ENCODE data around the gene CFAP20.
"Not testable (repeated sequence)": the region's sequence is repeated elsewhere in the genome, so short reads cannot be mapped to it uniquely, and the experiment has no call there.

CFAP20 gene

GRCh38 chr16:58098207-58099096 is 30.7 kb downstream of the CFAP20 start:
- no peak for DNase-seq (ENCODE audit: low read depth in 2 of 2)

GRCh38 chr16:58096249-58096648 is 32.9 kb downstream of the CFAP20 start:
- no peak for DNase-seq (ENCODE audit: low read depth in 2 of 2)

- DNase-seq (ENCODE audit: low read depth in 2 of 2), result not testable (repeated sequence)
Measured at GRCh38 chr16:58095575-58095960, 33.6 kb downstream of the CFAP20 start.

GRCh38 chr16:58094791-58095574 is 34.2 kb downstream of the CFAP20 start:
- no peak for DNase-seq (ENCODE audit: low read depth in 2 of 2)

GRCh38 chr16:58094026-58094425 is 35.2 kb downstream of the CFAP20 start:
- no peak for DNase-seq (ENCODE audit: low read depth in 2 of 2)

GRCh38 chr16:58090396-58090795 is 38.8 kb downstream of the CFAP20 start:
- not testable (repeated sequence) for DNase-seq (ENCODE audit: low read depth in 2 of 2)

GRCh38 chr16:58088091-58088490 is 41.1 kb downstream of the CFAP20 start:
- DNase-seq (ENCODE audit: low read depth in 2 of 2), result no peak

- no peak for DNase-seq (ENCODE audit: low read depth in 2 of 2)
Measured at GRCh38 chr16:58087209-58087913, 41.8 kb downstream of the CFAP20 start.

- no peak for DNase-seq (ENCODE audit: low read depth in 2 of 2)
Measured at GRCh38 chr16:58086381-58087208, 42.6 kb downstream of the CFAP20 start.

- no peak for DNase-seq (ENCODE audit: low read depth in 2 of 2)
Measured at GRCh38 chr16:58085584-58086251, 43.5 kb downstream of the CFAP20 start.

GRCh38 chr16:58085171-58085570 is 44.0 kb downstream of the CFAP20 start:
- DNase-seq (ENCODE audit: low read depth in 2 of 2), result no peak

- DNase-seq (ENCODE audit: low read depth in 2 of 2), result no peak
Measured at GRCh38 chr16:58084635-58085034, 44.5 kb downstream of the CFAP20 start.

- DNase-seq (ENCODE audit: low read depth in 2 of 2), result no peak
Measured at GRCh38 chr16:58082381-58082780, 46.8 kb downstream of the CFAP20 start.

GRCh38 chr16:58080657-58081056 is 48.5 kb downstream of the CFAP20 start:
- DNase-seq (ENCODE audit: low read depth in 2 of 2), result not testable (repeated sequence)

GRCh38 chr16:58077796-58078195 is 51.4 kb downstream of the CFAP20 start:
- no peak for DNase-seq (ENCODE audit: low read depth in 2 of 2)

- DNase-seq (ENCODE audit: low read depth in 2 of 2), result no peak
Measured at GRCh38 chr16:58076514-58076913, 52.7 kb downstream of the CFAP20 start.

- DNase-seq (ENCODE audit: low read depth in 2 of 2), result no peak
Measured at GRCh38 chr16:58074657-58075056, 54.5 kb downstream of the CFAP20 start.

- DNase-seq (ENCODE audit: low read depth in 2 of 2), result not testable (repeated sequence)
Measured at GRCh38 chr16:58073086-58073485, 56.1 kb downstream of the CFAP20 start.

- DNase-seq (ENCODE audit: low read depth in 2 of 2), result not testable (repeated sequence)
Measured at GRCh38 chr16:58072134-58072533, 57.0 kb downstream of the CFAP20 start.

- no peak for DNase-seq (ENCODE audit: low read depth in 2 of 2)
Measured at GRCh38 chr16:58070585-58070984, 58.6 kb downstream of the CFAP20 start.
